Measurements from ENCODE around the gene CEP112.

CEP112 gene

GRCh38 chr17:65917560-65917959, 274.4 kb downstream of the CEP112 start:
- DNase-seq = no peak

- DNase-seq = no peak
Measured at GRCh38 chr17:65916425-65916824, 275.5 kb downstream of the CEP112 start.

GRCh38 chr17:65914784-65915342, 277.1 kb downstream of the CEP112 start:
- no peak for DNase-seq

- DNase-seq = no peak
Measured at GRCh38 chr17:65913326-65913850, 278.5 kb downstream of the CEP112 start.

- DNase-seq = no peak
Measured at GRCh38 chr17:65910836-65911235, 281.1 kb downstream of the CEP112 start.

GRCh38 chr17:65902831-65903522, 289.0 kb downstream of the CEP112 start:
- DNase-seq = no peak

GRCh38 chr17:65902155-65902554, 289.8 kb downstream of the CEP112 start:
- no peak for DNase-seq

- DNase-seq = no peak
Measured at GRCh38 chr17:65901394-65901793, 290.5 kb downstream of the CEP112 start.

- DNase-seq = no peak
Measured at GRCh38 chr17:65900216-65900615, 291.7 kb downstream of the CEP112 start.

- no peak for DNase-seq
Measured at GRCh38 chr17:65898651-65899050, 293.3 kb downstream of the CEP112 start.

GRCh38 chr17:65896889-65897288, 295.0 kb downstream of the CEP112 start:
- DNase-seq = no peak

- DNase-seq = no peak
Measured at GRCh38 chr17:65895969-65896368, 296.0 kb downstream of the CEP112 start.

GRCh38 chr17:65893692-65894279, 298.1 kb downstream of the CEP112 start:
- no peak for DNase-seq

- DNase-seq = no peak
Measured at GRCh38 chr17:65892912-65893377, 299.0 kb downstream of the CEP112 start.

GRCh38 chr17:65891231-65891735, 300.6 kb downstream of the CEP112 start:
- no peak for DNase-seq

- no peak for DNase-seq
Measured at GRCh38 chr17:65888649-65889048, 303.3 kb downstream of the CEP112 start.

GRCh38 chr17:65886315-65887245, 305.4 kb downstream of the CEP112 start:
- no peak for DNase-seq

GRCh38 chr17:65885541-65886312, 306.2 kb downstream of the CEP112 start:
- no peak for DNase-seq

GRCh38 chr17:65876985-65877384, 314.9 kb downstream of the CEP112 start:
- DNase-seq = no peak

GRCh38 chr17:65868881-65869280, 323.1 kb downstream of the CEP112 start:
- no peak for DNase-seq

- no peak for DNase-seq
Measured at GRCh38 chr17:65867014-65867413, 324.9 kb downstream of the CEP112 start.

All from NCI-H446 treated with DMSO at 0.1 percent for 48 hours (cell line).